Stimulated activated naive CD8-positive, alpha-beta T cell treated with anti-CD3 and anti-CD28 coated beads, Interleukin-15, amount 100 ng/mL, for 72 hours (primary cell): ENCODE measurements around the gene LIPK.

Source experiments
- ATAC-seq: fragments of 150-1000 bp; cut with Tn5 transposase; 2 replicates; pipeline ENCODE4 v1.10.0; 2021; ENCODE audit warnings: mild to moderate bottlenecking, moderate library complexity
- DNase-seq, 2 donors: peaks; one replicate each; pipeline ENCODE4 v3.0.0; 2021 to 2022
- H3K27ac Mint-ChIP-seq, 2 donors: one replicate each; pipeline ENCODE4 v1.8.0; 2022; ENCODE audit warnings: mild to moderate bottlenecking in 2 of 2, mixed read lengths in 2 of 2, moderate library complexity in 2 of 2
- H3K27me3 Mint-ChIP-seq: one replicate; pipeline ENCODE4 v1.8.0; 2022; ENCODE audit warnings: mixed read lengths
- H3K4me1 Mint-ChIP-seq: one replicate; pipeline ENCODE4 v1.8.0; 2022; ENCODE audit warnings: mild to moderate bottlenecking, mixed read lengths
- H3K4me3 Mint-ChIP-seq, 2 donors: one replicate each; pipeline ENCODE4 v1.8.0; 2022; ENCODE audit warnings: mild to moderate bottlenecking in 2 of 2, mixed read lengths in 2 of 2, moderate library complexity in 1 of 2
- H3K9me3 Mint-ChIP-seq, 2 donors: one replicate each; pipeline ENCODE4 v1.8.0; 2022; ENCODE audit warnings: mixed read lengths in 2 of 2

LIPK gene

DNA sequence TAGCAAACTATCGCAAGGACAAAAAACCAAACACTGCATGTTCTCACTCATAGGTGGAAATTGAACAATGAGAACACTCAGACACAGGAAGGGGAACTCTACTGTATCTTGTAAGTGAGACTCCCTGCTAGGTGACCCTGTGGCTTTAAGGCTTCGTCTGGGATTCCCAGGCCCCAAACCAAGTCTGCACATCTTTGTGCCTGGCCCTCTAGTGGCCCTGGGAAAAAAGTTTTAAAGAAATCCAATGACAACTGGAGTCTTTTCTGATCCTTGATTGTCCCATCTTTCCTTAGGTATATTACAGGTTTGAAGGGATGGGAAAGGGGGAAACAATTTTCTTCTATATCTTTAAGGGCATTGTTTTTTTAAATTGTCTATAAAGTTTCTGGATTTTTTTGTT, 85.9 kb downstream of the LIPK start:
- Mint-ChIP-seq H3K4me1 (peaks cover 30% of the 10 kb centered on the region), H3K27ac (no peak overlapping the region), H3K4me3 (no peak overlapping the region), H3K27me3 (peaks cover 17% of the 10 kb centered on the region), H3K9me3 (no peaks in the 10 kb centered on the region)
- ATAC-seq (no peak), DNase-seq (peak in 1 of 2 donors; percentile 26)

DNA sequence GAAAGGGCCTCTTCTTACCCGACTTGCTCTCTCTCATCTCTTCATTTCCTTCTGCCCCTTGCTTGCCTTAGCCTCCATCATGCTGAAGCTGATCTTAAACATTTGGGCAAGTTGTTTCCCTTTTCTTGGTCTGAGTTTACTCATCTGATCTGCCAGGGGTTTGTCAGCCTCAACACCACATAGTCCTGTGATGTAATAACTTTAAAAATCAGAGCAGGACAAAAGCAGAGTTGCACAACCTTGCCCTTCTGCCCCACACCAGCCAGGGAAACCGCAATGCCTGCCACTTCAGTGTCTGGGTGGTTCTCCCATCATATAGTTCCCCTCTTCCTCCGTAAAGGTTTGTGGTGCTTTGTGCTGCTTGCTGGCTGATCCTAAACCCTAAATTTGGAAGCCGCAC, 86.6 kb downstream of the LIPK start:
- H3K27me3 Mint-ChIP-seq, result peaks cover 20% of the 10 kb centered on the region
- peaks cover 30% of the 10 kb centered on the region for H3K4me1 Mint-ChIP-seq
- no peak overlapping the region for H3K27ac Mint-ChIP-seq
- no peaks in the 10 kb centered on the region for H3K9me3 Mint-ChIP-seq
- peak in 1 of 2 donors; percentile 41 for DNase-seq
- no peak overlapping the region for H3K4me3 Mint-ChIP-seq
- ATAC-seq, result peak; percentile 87

- Mint-ChIP-seq H3K9me3 (no peaks in the 10 kb centered on the region), H3K27ac (no peak overlapping the region), H3K4me1 (peaks cover 30% of the 10 kb centered on the region), H3K4me3 (peak overlapping the region; percentile 33 to 56), H3K27me3 (peaks cover 21% of the 10 kb centered on the region)
- ATAC-seq (peak; percentile 85), DNase-seq (no peak)
These were observed 87.8 kb downstream of the LIPK start for GRCh38 chr10:88793712-88794299.

GRCh38 chr10:88794731-88795130, 88.7 kb downstream of the LIPK start:
- Mint-ChIP-seq H3K27me3 (peaks cover 21% of the 10 kb centered on the region), H3K4me1 (peaks cover 30% of the 10 kb centered on the region), H3K27ac (no peak overlapping the region), H3K4me3 (no peak overlapping the region), H3K9me3 (no peaks in the 10 kb centered on the region)
- ATAC-seq (no peak), DNase-seq (no peak)

DNA sequence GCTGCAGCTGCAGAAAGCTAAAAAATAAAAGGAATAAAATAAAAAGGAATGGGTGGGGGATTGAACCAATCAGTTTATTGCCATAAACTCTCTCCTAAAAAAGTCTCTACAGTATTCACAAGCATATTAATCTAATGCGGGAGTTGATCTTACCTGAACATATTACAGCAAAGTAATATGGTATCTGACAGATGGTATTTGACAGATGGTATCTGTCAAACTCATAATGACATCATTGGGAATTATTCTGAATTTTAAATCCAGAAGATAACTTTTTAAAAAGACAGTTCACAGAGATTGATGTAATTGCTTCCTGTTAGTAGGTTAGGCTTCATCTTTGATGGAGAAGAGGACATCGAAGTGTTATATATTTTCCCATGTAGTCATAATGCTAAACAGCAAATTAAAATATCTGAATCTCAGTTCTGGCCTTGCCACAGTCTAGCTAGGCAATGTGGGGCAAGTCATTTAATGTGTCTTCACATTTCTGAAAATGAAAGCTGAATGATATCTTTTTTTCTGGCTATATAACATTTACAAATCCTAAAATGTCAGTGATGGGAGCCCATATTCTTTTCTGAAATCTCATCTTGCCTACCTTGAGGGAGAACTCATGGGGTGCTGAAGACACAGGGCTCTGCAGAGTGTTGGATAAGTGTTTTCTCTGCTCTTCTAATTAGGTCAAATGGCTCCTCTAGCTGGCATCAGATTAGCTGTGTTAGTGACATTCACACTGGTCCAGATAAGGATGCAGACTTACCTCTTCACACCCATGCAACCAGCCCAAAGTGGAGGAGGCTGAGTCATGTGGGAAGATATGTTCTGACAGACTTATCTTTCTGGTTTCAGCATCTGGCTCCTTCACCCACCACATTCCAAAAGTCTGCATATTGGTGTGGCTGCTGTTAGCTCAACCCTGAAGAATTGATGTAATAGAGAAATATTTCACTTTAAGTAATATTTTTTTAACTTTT, 94.4 kb downstream of the LIPK start:
- H3K27ac Mint-ChIP-seq, result no peak overlapping the region
- peaks cover 28% of the 10 kb centered on the region for H3K27me3 Mint-ChIP-seq
- peak; percentile 82 for ATAC-seq

More for the DNA sequence above, 94.4 kb downstream of the LIPK start:
- Mint-ChIP-seq H3K4me3 (no peak overlapping the region), H3K4me1 (peaks cover 9% of the 10 kb centered on the region), H3K9me3 (no peaks in the 10 kb centered on the region)
- peak in 1 of 2 donors; percentile 17 for DNase-seq
